ENCODE results near the gene CD22.

The CD22 gene

GRCh38 chr19:35392742-35393715 lies 64.0 kb downstream of the CD22 start:
- DNase-seq: no peak

DNA sequence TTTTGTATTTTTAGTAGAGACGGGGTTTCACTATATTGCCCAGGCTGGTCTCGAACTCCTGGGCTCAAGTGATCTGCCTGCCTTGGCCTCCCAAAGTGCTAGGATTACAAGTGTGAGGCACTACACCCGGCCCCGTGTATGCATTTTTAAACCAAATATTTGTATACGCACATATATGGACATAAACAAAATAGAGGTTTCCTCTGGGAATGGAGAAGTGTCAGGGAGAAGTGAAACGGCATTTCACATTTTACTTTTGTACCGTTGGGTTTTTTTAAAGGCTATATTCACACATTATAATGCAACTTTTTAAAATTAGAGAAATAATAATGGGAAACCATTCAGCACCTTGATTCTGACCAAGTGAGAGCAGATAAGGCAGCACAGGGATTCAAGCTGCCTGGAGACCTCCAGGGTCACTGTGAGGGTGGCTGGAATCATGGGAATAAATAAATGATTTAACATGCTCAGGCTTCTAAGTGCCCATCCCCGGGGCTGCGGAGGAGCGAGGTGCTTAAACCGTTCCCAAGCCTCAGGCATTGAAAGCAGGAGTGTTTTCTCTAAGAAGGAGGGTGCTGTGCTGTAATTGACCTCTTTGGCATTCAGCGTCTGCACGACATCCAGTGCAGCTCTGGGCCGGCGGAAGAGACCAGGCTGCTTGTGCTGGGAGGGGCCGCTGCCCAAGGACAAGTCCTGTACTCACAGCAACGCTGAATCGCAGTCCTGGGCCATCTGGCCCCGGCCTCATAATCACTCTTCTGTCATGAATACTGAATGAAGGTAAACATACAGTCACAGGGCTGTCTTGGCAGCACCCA lies 66.6 kb downstream of the CD22 start:
- no peak for DNase-seq

DNA sequence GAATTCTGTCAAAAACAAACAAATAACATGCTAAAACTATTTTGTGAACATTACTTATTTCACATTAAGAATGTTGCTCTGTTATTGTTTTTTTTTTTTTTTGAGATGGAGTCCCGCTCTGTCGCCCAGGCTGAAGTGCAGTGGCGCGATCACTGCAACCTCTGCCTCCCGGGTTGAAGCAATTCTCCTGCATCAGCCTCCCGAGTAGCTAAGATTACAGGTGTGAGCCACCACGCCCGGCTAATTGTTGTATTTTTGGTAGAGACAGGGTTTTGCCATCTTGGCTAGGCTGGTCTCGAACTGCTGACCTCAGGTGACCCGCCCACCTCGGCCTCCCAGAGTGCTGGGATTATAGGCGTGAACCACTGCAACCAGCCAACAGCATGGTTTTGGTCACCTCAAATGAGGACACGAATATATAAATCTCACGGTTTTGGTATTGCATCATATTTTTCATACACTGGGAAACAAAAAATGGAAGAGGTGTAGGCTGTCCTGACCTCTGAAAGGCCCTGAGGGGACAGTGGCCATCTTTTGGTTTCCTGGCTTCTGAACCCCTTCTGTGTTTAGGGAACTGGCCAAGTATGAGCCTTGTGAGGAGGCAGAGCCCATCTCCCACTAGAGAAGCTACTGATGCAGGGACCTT lies 67.4 kb downstream of the CD22 start:
- no peak for DNase-seq
